SW 1271 (cell line): ENCODE data around the gene KIF26A.

ENCODE experiments used
- DNase-seq, 2 experiments: peaks; one replicate each; lab custom pipeline; 2025; lab: John Stamatoyannopoulos, UW

The KIF26A gene

GRCh38 chr14:104158827-104159798, 20.7 kb downstream of the KIF26A start:
- no peak for DNase-seq

GRCh38 chr14:104159990-104160389, 21.6 kb downstream of the KIF26A start:
- DNase-seq = no peak

GRCh38 chr14:104161602-104162367, 23.4 kb downstream of the KIF26A start:
- no peak for DNase-seq

- no peak for DNase-seq
These were observed 24.1 kb downstream of the KIF26A start for GRCh38 chr14:104162495-104162894.

- DNase-seq = no peak
These were observed 25.2 kb downstream of the KIF26A start for GRCh38 chr14:104163541-104163940.

- DNase-seq = no peak
These were observed 25.7 kb downstream of the KIF26A start for GRCh38 chr14:104164041-104164440.

GRCh38 chr14:104164512-104164911, 26.1 kb downstream of the KIF26A start:
- no peak for DNase-seq

- DNase-seq = no peak
These were observed 28.3 kb downstream of the KIF26A start for GRCh38 chr14:104166698-104167097.

GRCh38 chr14:104168603-104169002, 30.2 kb downstream of the KIF26A start:
- DNase-seq = no peak

- no peak for DNase-seq
These were observed 30.8 kb downstream of the KIF26A start for GRCh38 chr14:104169005-104169698.

- DNase-seq = no peak
These were observed 31.5 kb downstream of the KIF26A start for GRCh38 chr14:104169699-104170479.

- no peak for DNase-seq
These were observed 32.8 kb downstream of the KIF26A start for GRCh38 chr14:104171029-104171697.

GRCh38 chr14:104171895-104172294, 33.5 kb downstream of the KIF26A start:
- no peak for DNase-seq

GRCh38 chr14:104172349-104172748, 34.0 kb downstream of the KIF26A start:
- no peak for DNase-seq

- no peak for DNase-seq
These were observed 34.5 kb downstream of the KIF26A start for GRCh38 chr14:104172880-104173279.

- no peak for DNase-seq
These were observed 35.7 kb downstream of the KIF26A start for GRCh38 chr14:104174051-104174450.

- no peak for DNase-seq
These were observed 36.7 kb downstream of the KIF26A start for GRCh38 chr14:104175041-104175440.

- DNase-seq = no peak
These were observed 37.4 kb downstream of the KIF26A start for GRCh38 chr14:104175811-104176210.

- DNase-seq = no peak
These were observed 38.2 kb downstream of the KIF26A start for GRCh38 chr14:104176611-104177010.

- DNase-seq = no peak
These were observed 39.0 kb downstream of the KIF26A start for GRCh38 chr14:104177411-104177810.

- DNase-seq = no peak
These were observed 39.9 kb downstream of the KIF26A start for GRCh38 chr14:104178279-104178678.
